Measurements from ENCODE around the gene CBR1.
A peak's percentile ranks its signal among the peaks of the same experiment; 100 is the strongest.

GRCh38 chr21:36048357-36048756, 21.5 kb upstream of the CBR1 start:
- TF ChIP-seq FOXM1 (CRISPR knock-in tag; IDR thresholded peaks at IDR 0.05) (no peak), ZBTB39 (CRISPR knock-in tag; IDR thresholded peaks at IDR 0.05) (no peak), POLR2AphosphoS5 (IDR thresholded peaks at IDR 0.05; ENCODE audit: low read depth, low read length) (no peak), MAFK (conservative IDR thresholded peaks at IDR 0.05 in 1 of 2, IDR thresholded peaks at IDR 0.05 in 1 of 2; ENCODE audit: low read length in 2 of 2) (0 out of 4 replicates have a peak, but pooled peaks of 1 of the 2 experiments have one; percentile 1), RELA (CRISPR knock-in tag; IDR thresholded peaks at IDR 0.05) (no peak), ZFP1 (CRISPR knock-in tag; IDR thresholded peaks at IDR 0.05) (no peak), ZNF563 (CRISPR knock-in tag; IDR thresholded peaks at IDR 0.05) (no peak), SPEN (CRISPR knock-in tag; IDR thresholded peaks at IDR 0.05; ENCODE audit: low read depth) (no peak)
- TF ChIP-seq, protein P1, sequence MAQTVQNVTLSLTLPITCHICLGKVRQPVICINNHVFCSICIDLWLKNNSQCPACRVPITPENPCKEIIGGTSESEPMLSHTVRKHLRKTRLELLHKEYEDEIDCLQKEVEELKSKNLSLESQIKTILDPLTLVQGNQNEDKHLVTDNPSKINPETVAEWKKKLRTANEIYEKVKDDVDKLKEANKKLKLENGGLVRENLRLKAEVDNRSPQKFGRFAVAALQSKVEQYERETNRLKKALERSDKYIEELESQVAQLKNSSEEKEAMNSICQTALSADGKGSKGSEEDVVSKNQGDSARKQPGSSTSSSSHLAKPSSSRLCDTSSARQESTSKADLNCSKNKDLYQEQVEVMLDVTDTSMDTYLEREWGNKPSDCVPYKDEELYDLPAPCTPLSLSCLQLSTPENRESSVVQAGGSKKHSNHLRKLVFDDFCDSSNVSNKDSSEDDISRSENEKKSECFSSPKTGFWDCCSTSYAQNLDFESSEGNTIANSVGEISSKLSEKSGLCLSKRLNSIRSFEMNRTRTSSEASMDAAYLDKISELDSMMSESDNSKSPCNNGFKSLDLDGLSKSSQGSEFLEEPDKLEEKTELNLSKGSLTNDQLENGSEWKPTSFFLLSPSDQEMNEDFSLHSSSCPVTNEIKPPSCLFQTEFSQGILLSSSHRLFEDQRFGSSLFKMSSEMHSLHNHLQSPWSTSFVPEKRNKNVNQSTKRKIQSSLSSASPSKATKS (CRISPR knock-in tag; IDR thresholded peaks at IDR 0.05): no peak
- TF ChIP-seq, protein P2, sequence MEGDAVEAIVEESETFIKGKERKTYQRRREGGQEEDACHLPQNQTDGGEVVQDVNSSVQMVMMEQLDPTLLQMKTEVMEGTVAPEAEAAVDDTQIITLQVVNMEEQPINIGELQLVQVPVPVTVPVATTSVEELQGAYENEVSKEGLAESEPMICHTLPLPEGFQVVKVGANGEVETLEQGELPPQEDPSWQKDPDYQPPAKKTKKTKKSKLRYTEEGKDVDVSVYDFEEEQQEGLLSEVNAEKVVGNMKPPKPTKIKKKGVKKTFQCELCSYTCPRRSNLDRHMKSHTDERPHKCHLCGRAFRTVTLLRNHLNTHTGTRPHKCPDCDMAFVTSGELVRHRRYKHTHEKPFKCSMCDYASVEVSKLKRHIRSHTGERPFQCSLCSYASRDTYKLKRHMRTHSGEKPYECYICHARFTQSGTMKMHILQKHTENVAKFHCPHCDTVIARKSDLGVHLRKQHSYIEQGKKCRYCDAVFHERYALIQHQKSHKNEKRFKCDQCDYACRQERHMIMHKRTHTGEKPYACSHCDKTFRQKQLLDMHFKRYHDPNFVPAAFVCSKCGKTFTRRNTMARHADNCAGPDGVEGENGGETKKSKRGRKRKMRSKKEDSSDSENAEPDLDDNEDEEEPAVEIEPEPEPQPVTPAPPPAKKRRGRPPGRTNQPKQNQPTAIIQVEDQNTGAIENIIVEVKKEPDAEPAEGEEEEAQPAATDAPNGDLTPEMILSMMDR (CRISPR knock-in tag; IDR thresholded peaks at IDR 0.05): no peak
